Measurements from ENCODE around the gene TMEM187.

DNA sequence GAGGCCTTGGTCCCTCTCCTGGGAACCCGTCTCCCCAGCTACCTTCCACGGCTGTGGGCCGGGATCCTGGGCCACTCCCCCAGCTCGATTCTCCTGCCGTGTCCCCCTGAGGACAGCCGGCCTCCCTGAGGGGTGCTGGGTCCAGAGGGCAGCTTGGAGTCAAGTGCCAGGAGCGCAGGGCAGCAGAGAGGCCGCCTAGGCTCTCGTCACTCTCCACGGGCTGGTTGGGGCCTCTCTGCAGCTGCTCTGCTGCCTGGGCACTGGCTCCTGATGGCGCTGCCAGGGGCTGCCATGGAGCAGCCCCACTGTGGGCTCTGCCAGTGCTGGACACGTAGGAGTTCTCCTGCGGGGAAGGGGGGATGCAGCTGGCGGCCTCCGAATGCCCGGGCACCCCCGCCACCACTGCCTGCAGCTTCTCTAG, 40.5 kb downstream of the TMEM187 start:
- TF ChIP-seq ZFX (IDR thresholded peaks at IDR 0.05; ENCODE audit: borderline replicate concordance), result no peak
- TF ChIP-seq, protein P1, sequence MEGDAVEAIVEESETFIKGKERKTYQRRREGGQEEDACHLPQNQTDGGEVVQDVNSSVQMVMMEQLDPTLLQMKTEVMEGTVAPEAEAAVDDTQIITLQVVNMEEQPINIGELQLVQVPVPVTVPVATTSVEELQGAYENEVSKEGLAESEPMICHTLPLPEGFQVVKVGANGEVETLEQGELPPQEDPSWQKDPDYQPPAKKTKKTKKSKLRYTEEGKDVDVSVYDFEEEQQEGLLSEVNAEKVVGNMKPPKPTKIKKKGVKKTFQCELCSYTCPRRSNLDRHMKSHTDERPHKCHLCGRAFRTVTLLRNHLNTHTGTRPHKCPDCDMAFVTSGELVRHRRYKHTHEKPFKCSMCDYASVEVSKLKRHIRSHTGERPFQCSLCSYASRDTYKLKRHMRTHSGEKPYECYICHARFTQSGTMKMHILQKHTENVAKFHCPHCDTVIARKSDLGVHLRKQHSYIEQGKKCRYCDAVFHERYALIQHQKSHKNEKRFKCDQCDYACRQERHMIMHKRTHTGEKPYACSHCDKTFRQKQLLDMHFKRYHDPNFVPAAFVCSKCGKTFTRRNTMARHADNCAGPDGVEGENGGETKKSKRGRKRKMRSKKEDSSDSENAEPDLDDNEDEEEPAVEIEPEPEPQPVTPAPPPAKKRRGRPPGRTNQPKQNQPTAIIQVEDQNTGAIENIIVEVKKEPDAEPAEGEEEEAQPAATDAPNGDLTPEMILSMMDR (IDR thresholded peaks at IDR 0.05), result no peak

Data from 22Rv1 (cell line).